ENCODE results near the gene RFX8. TPM values are rescaled to one million over a fixed set of nuclear protein-coding genes. Genes with fewer than 3 reads are reported as not detected.
A peak's percentile ranks its signal among the peaks of the same experiment; 100 is the strongest.

The RFX8 gene
- total RNA-seq, 6 donors from 2014 or later, result 0.24 to 21.0 (median 0.80) TPM; not detected in 2

DNA sequence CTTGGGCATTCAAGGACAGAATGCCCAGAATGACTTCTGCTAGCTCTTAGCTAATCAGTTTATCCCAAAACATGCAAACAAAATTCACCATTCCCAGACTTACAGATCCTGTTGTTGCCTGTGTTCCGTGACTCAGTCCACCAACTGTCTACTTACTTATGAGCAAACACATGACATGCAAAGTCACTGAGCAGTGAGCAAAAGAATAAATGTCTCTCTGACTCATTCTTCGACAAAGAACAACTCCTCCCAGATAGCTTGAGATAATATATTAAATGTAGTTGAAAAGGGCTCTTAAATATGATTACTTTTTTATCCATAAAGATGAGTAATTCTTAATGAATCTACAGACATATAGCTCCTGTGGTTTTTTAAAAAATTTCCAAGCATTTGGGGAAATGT, 78.6 kb downstream of the RFX8 start:
- H3K27me3 ChIP-seq, result no peaks in the 10 kb centered on the region
- WGBS, 2 donors, result 80 to 84% methylated on average over 2 of the region's 2 CpGs
- no peak for TF ChIP-seq POLR2AphosphoS5 (IDR thresholded peaks at IDR 0.05)
- TF ChIP-seq, protein P1, sequence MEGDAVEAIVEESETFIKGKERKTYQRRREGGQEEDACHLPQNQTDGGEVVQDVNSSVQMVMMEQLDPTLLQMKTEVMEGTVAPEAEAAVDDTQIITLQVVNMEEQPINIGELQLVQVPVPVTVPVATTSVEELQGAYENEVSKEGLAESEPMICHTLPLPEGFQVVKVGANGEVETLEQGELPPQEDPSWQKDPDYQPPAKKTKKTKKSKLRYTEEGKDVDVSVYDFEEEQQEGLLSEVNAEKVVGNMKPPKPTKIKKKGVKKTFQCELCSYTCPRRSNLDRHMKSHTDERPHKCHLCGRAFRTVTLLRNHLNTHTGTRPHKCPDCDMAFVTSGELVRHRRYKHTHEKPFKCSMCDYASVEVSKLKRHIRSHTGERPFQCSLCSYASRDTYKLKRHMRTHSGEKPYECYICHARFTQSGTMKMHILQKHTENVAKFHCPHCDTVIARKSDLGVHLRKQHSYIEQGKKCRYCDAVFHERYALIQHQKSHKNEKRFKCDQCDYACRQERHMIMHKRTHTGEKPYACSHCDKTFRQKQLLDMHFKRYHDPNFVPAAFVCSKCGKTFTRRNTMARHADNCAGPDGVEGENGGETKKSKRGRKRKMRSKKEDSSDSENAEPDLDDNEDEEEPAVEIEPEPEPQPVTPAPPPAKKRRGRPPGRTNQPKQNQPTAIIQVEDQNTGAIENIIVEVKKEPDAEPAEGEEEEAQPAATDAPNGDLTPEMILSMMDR (IDR thresholded peaks at IDR 0.05), result no peak
- TF ChIP-seq POLR2A (IDR thresholded peaks at IDR 0.05), result no peak
- TF ChIP-seq EP300 (IDR thresholded peaks at IDR 0.05), result no peak
- H3K9me3 ChIP-seq, result no peaks in the 10 kb centered on the region
- ATAC-seq (ENCODE audit: low FRiP score in 2 of 2) (peak in 1 of 2 donors; percentile 39), DNase-seq (no peak)
- H3K4me3 ChIP-seq, result no peak overlapping the region
- H3K27ac ChIP-seq, result no peak overlapping the region
- no peaks in the 10 kb centered on the region for H3K4me1 ChIP-seq
- H3K36me3 ChIP-seq, result no peaks in the 10 kb centered on the region

DNA sequence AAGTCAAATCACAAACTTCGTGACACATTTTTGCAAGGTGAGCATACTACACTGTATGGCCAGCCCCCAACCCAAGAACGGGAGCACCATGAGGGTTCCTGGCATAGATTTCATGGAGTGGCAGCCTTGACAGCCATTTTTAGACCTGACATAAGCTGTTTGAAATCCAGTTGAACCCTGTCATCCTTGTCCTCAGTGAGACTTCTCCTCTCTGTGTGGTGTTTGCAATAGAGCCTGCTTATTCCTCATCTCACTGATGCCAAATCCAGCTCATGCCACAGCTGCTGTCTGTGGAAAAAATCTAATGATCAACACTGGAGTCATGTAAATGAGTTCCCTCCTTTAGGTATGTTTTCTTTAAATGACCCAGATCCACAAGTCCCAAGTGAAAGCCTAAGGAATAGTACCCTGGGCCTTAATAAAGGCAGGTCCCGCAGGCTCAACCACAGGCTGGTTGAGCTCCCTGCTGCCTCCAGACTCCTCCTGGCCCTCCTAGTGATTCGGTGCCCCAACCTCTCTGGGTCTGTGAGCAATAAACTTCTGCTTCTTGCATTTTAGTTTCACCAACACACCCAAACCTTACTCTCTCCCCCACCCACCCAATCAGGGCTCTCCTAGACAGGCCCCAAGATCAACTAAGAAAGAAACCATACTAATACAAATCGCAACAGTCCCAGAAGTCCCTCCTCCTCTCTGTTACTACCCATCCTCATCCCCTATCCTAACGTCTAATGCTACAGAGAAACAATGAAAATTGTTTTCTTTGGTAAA, 79.2 kb downstream of the RFX8 start:
- Histone ChIP-seq H3K36me3 (no peaks in the 10 kb centered on the region), H3K27ac (no peak overlapping the region), H3K27me3 (no peaks in the 10 kb centered on the region), H3K9me3 (no peaks in the 10 kb centered on the region), H3K4me1 (no peaks in the 10 kb centered on the region), H3K4me3 (no peak overlapping the region)
- ATAC-seq (ENCODE audit: low FRiP score in 2 of 2) (no peak), DNase-seq (no peak)
- WGBS, 2 donors, result 87 to 90% methylated on average over 6 of the region's 6 CpGs
- TF ChIP-seq, protein P1 (IDR thresholded peaks at IDR 0.05), result no peak
- no peak for TF ChIP-seq POLR2A (IDR thresholded peaks at IDR 0.05)
- TF ChIP-seq POLR2AphosphoS5 (IDR thresholded peaks at IDR 0.05), result no peak
- TF ChIP-seq EP300 (IDR thresholded peaks at IDR 0.05), result no peak

DNA sequence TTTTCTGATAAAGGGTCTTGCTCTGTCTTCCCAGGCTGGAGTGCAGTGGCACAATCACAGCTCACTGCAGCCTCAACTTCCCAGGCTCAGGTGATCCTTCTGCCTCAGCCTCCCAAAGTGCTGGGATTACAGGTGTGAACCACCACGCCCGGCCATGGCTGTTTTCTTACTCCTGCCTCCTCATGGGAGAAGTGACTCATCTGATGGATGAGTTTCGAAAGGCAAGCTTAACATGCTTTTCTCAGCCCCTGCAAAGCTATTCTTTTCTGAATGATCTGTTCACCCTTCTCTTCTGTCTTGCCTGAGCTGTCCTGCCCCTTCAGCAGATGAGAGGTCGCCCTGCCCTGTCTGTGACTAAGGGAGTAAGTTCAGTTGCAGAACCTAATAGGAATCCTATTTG, 86.7 kb downstream of the RFX8 start:
- H3K4me1 ChIP-seq, result peaks cover 12 to 18% (median 14%) of the 10 kb centered on the region in 4 donors
- no peak for DNase-seq
- H3K36me3 ChIP-seq, result no peaks in the 10 kb centered on the region
- TF ChIP-seq, protein P1 (IDR thresholded peaks at IDR 0.05), result no peak
- TF ChIP-seq EP300 (IDR thresholded peaks at IDR 0.05) (no peak), POLR2A (IDR thresholded peaks at IDR 0.05) (no peak), POLR2AphosphoS5 (IDR thresholded peaks at IDR 0.05) (no peak)
- no peak for ATAC-seq (ENCODE audit: low FRiP score in 2 of 2)
- peaks cover 0 to 30% (median 16%) of the 10 kb centered on the region in 4 donors for H3K27me3 ChIP-seq
- no peaks in the 10 kb centered on the region for H3K9me3 ChIP-seq
- H3K4me3 ChIP-seq, result no peak overlapping the region
- no peak overlapping the region for H3K27ac ChIP-seq
- WGBS, 2 donors, result 60% methylated on average over 4 of the region's 4 CpGs

DNA sequence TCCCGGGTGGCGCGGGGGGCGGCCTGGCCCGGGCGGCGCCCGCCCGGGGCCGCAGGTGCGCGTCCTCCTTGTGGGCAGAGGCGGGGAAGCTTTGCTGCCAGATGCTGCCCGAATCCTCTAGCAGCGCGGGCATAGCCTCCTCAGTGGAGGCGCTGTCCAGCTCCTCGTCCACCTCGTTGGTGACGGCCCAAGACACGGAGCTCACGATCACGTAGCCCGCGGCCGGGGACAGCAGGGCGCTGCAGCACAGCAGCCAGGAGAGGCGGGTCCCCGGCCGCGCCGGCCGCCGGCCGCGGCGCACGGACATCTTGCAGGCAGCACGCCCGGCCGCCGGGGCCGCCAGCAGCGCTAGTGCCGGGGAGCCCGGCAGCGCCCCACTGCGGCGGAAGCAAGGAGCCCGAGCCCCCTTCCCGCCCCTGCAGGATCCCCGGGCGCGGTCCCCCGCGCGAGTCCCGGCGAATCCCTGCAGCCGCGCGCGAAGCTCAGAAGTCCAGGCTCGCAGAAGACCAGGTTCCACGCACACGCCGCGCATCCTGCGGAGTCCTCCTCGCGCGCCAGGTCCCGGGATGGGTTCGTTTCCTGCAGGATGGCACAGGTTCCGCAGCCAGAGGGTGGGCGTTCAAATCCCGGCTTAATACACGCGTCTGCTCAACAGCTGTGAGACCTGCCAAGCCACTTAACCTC, 87.6 kb downstream of the RFX8 start, which contains the start of gene CREG2:
Gene CREG2 (minus strand): TSS at position 353 of the 684 bp plus-strand sequence. CDS start 46 bp downstream, at position 307.
- H3K9me3 ChIP-seq, result no peaks in the 10 kb centered on the region
- no peak within 1 kb of the TSS for H3K27ac ChIP-seq
- WGBS, 2 donors, result 0% methylated on average over 4 to 26 of the region's 79 CpGs
- peak; percentile 59 to 94 for DNase-seq
- peak within 1 kb of the TSS in 3 of 4 donors; percentile 41 to 55 (median 48) for H3K4me3 ChIP-seq
- peaks cover 12 to 18% (median 14%) of the 10 kb centered on the region in 4 donors for H3K4me1 ChIP-seq
- TF ChIP-seq POLR2A (IDR thresholded peaks at IDR 0.05), result no peak
- TF ChIP-seq, protein P1 (IDR thresholded peaks at IDR 0.05), result peak; percentile 25 to 81 (median 66)
- H3K36me3 ChIP-seq, result no peaks in the 10 kb centered on the region
- peaks cover 0 to 30% (median 16%) of the 10 kb centered on the region in 4 donors for H3K27me3 ChIP-seq
- peak; percentile 69 to 91 for ATAC-seq (ENCODE audit: low FRiP score in 2 of 2)
